ENCODE measurements around the gene GLRX2. TPM values are rescaled to one million over a fixed set of nuclear protein-coding genes. Genes with fewer than 3 reads are reported as not detected.

Gene GLRX2
- total and polyA plus RNA-seq, 2 donors (not counting 1 experiment from before 2014, with no cell fraction given), result 15.9 to 27.2 TPM

GRCh38 chr1:193070942-193071341, 34.3 kb downstream of the GLRX2 start:
- Histone ChIP-seq H3K4me2 (ENCODE audit: extremely low read depth, insufficient read depth, low read length) (no peak overlapping the region), H3K9ac (ENCODE audit: insufficient read depth, low read length) (no peak overlapping the region), H3K4me1 (ENCODE audit: control insufficient read depth, extremely low read depth, insufficient read depth, low read length) (no peaks in the 10 kb centered on the region), H3K27me3 (ENCODE audit: control insufficient read depth, insufficient read depth, low read length) (no peaks in the 10 kb centered on the region), H3K4me3 (replicated peaks in 1 of 4; ENCODE audit: control extremely low read depth in 1 of 4, insufficient read depth in 1 of 4, low read depth in 3 of 4, low read length in 4 of 4) (no peak overlapping the region), H2AFZ (ENCODE audit: low read length) (no peak overlapping the region), H3K9me3 (ENCODE audit: control insufficient read depth, insufficient read depth, low read depth, low read length) (no peaks in the 10 kb centered on the region), H3K36me3 (ENCODE audit: control insufficient read depth, insufficient read depth, low read length) (no peaks in the 10 kb centered on the region), H3K27ac (ENCODE audit: insufficient read depth, low read length) (no peak overlapping the region), H3K79me2 (ENCODE audit: control insufficient read depth, insufficient read depth, low read length) (peaks cover 39% of the 10 kb centered on the region), H4K20me1 (ENCODE audit: control insufficient read depth, extremely low read depth, insufficient read depth, low read length) (no peaks in the 10 kb centered on the region)
- no peak for TF ChIP-seq EZH2 (IDR thresholded peaks at IDR 0.05; ENCODE audit: low read length, missing control alignments)
- TF ChIP-seq, protein P1, sequence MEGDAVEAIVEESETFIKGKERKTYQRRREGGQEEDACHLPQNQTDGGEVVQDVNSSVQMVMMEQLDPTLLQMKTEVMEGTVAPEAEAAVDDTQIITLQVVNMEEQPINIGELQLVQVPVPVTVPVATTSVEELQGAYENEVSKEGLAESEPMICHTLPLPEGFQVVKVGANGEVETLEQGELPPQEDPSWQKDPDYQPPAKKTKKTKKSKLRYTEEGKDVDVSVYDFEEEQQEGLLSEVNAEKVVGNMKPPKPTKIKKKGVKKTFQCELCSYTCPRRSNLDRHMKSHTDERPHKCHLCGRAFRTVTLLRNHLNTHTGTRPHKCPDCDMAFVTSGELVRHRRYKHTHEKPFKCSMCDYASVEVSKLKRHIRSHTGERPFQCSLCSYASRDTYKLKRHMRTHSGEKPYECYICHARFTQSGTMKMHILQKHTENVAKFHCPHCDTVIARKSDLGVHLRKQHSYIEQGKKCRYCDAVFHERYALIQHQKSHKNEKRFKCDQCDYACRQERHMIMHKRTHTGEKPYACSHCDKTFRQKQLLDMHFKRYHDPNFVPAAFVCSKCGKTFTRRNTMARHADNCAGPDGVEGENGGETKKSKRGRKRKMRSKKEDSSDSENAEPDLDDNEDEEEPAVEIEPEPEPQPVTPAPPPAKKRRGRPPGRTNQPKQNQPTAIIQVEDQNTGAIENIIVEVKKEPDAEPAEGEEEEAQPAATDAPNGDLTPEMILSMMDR (conservative IDR thresholded peaks at IDR 0.05 in 1 of 2, IDR thresholded peaks at IDR 0.05 in 1 of 2; ENCODE audit: low read depth in 1 of 2, low read length in 2 of 2), result no peak
- DNase-seq (ENCODE audit: low read depth in 2 of 2), result no peak

- TF ChIP-seq, protein P1 (conservative IDR thresholded peaks at IDR 0.05 in 1 of 2, IDR thresholded peaks at IDR 0.05 in 1 of 2; ENCODE audit: low read depth in 1 of 2, low read length in 2 of 2), result no peak
- no peak for TF ChIP-seq EZH2 (IDR thresholded peaks at IDR 0.05; ENCODE audit: low read length, missing control alignments)
- no peak overlapping the region for H2AFZ ChIP-seq (ENCODE audit: low read length)
- H4K20me1 ChIP-seq (ENCODE audit: control insufficient read depth, extremely low read depth, insufficient read depth, low read length), result no peaks in the 10 kb centered on the region
- H3K27me3 ChIP-seq (ENCODE audit: control insufficient read depth, insufficient read depth, low read length), result no peaks in the 10 kb centered on the region
- H3K4me1 ChIP-seq (ENCODE audit: control insufficient read depth, extremely low read depth, insufficient read depth, low read length), result no peaks in the 10 kb centered on the region
- H3K4me3 ChIP-seq (replicated peaks in 1 of 4; ENCODE audit: control extremely low read depth in 1 of 4, insufficient read depth in 1 of 4, low read depth in 3 of 4, low read length in 4 of 4), result no peak overlapping the region
- H3K36me3 ChIP-seq (ENCODE audit: control insufficient read depth, insufficient read depth, low read length), result no peaks in the 10 kb centered on the region
- no peak for DNase-seq (ENCODE audit: low read depth in 2 of 2)
- H3K9ac ChIP-seq (ENCODE audit: insufficient read depth, low read length), result no peak overlapping the region
- no peak overlapping the region for H3K27ac ChIP-seq (ENCODE audit: insufficient read depth, low read length)
- H3K4me2 ChIP-seq (ENCODE audit: extremely low read depth, insufficient read depth, low read length), result no peak overlapping the region
- peaks cover 41% of the 10 kb centered on the region for H3K79me2 ChIP-seq (ENCODE audit: control insufficient read depth, insufficient read depth, low read length)
- no peaks in the 10 kb centered on the region for H3K9me3 ChIP-seq (ENCODE audit: control insufficient read depth, insufficient read depth, low read depth, low read length)
Observed at GRCh38 chr1:193070386-193070753, 34.8 kb downstream of the GLRX2 start.

DNA sequence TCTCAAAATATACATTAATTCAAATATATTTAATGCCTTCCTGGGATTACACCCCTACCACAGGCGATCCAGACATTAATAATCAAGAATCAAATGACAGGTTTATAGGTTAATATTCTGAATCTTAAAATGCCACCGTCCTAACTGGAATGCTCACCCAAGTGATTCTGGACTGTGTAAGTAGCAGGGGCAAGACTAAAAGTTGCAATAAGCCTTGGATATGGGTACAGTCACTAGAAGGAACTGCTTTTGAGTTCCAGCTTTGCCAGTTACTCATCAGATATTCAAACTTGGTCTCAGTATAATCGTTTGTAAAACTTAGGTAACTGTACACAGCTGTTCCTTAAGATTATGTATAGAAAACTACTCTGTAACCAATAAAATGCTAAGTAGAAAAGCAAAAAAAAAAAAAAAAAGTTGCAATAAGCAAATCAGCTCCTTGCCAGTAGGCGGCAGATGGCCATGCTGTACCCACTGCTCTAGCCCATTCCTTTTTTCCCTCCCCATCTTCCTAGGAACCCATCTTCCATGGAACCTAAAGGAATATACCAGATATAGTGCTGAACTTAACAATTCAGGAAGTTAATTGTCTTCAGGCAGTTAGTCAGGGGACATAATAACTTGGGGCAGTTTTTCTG, 35.3 kb downstream of the GLRX2 start:
- Histone ChIP-seq H3K4me2 (ENCODE audit: extremely low read depth, insufficient read depth, low read length) (no peak overlapping the region), H3K79me2 (ENCODE audit: control insufficient read depth, insufficient read depth, low read length) (peaks cover 44% of the 10 kb centered on the region), H3K27me3 (ENCODE audit: control insufficient read depth, insufficient read depth, low read length) (no peaks in the 10 kb centered on the region), H2AFZ (ENCODE audit: low read length) (no peak overlapping the region), H3K4me1 (ENCODE audit: control insufficient read depth, extremely low read depth, insufficient read depth, low read length) (no peaks in the 10 kb centered on the region), H3K9me3 (ENCODE audit: control insufficient read depth, insufficient read depth, low read depth, low read length) (no peaks in the 10 kb centered on the region), H3K4me3 (replicated peaks in 1 of 4; ENCODE audit: control extremely low read depth in 1 of 4, insufficient read depth in 1 of 4, low read depth in 3 of 4, low read length in 4 of 4) (no peak overlapping the region), H3K9ac (ENCODE audit: insufficient read depth, low read length) (no peak overlapping the region), H3K27ac (ENCODE audit: insufficient read depth, low read length) (no peak overlapping the region), H3K36me3 (ENCODE audit: control insufficient read depth, insufficient read depth, low read length) (no peaks in the 10 kb centered on the region), H4K20me1 (ENCODE audit: control insufficient read depth, extremely low read depth, insufficient read depth, low read length) (no peaks in the 10 kb centered on the region)
- peak in 1 of 2 donors; percentile 26 for DNase-seq (ENCODE audit: low read depth in 2 of 2)
- TF ChIP-seq EZH2 (IDR thresholded peaks at IDR 0.05; ENCODE audit: low read length, missing control alignments), result no peak
- TF ChIP-seq, protein P1 (conservative IDR thresholded peaks at IDR 0.05 in 1 of 2, IDR thresholded peaks at IDR 0.05 in 1 of 2; ENCODE audit: low read depth in 1 of 2, low read length in 2 of 2), result peak in 1 of 2 donors; percentile 37
